Islet of Langerhans (tissue), 1 donor: ENCODE data around the gene MYO7B.

Source experiments
- FAIRE-seq: peaks from one replicate; lab custom pipeline; 2011; peaks lifted over from hg19 to GRCh38; lab: Jason Lieb, UNC

MYO7B gene

GRCh38 chr2:127610561-127610960 lies 75.1 kb downstream of the MYO7B start:
- no peak for FAIRE-seq

- FAIRE-seq: no peak
Measured at GRCh38 chr2:127611076-127611925, 75.8 kb downstream of the MYO7B start.

- no peak for FAIRE-seq
Measured at GRCh38 chr2:127612111-127612822, 76.8 kb downstream of the MYO7B start.

GRCh38 chr2:127614246-127614645 lies 78.8 kb downstream of the MYO7B start:
- no peak for FAIRE-seq

GRCh38 chr2:127614731-127615130 lies 79.2 kb downstream of the MYO7B start:
- FAIRE-seq: no peak

- FAIRE-seq: no peak
Measured at GRCh38 chr2:127615511-127616166, 80.2 kb downstream of the MYO7B start.

GRCh38 chr2:127618551-127619202 lies 83.2 kb downstream of the MYO7B start:
- no peak for FAIRE-seq

- no peak for FAIRE-seq
Measured at GRCh38 chr2:127619203-127619590, 83.7 kb downstream of the MYO7B start.

- no peak for FAIRE-seq
Measured at GRCh38 chr2:127619877-127620705, 84.6 kb downstream of the MYO7B start.

- no peak for FAIRE-seq
Measured at GRCh38 chr2:127620866-127621265, 85.4 kb downstream of the MYO7B start.

GRCh38 chr2:127621981-127622431 lies 86.5 kb downstream of the MYO7B start:
- FAIRE-seq: no peak

GRCh38 chr2:127622561-127623387 lies 87.3 kb downstream of the MYO7B start:
- FAIRE-seq: no peak

GRCh38 chr2:127623388-127624319 lies 88.2 kb downstream of the MYO7B start:
- no peak for FAIRE-seq

GRCh38 chr2:127624320-127624755 lies 88.9 kb downstream of the MYO7B start:
- no peak for FAIRE-seq

- FAIRE-seq: no peak
Measured at GRCh38 chr2:127624756-127625571, 89.5 kb downstream of the MYO7B start.

- FAIRE-seq: no peak
Measured at GRCh38 chr2:127625572-127625951, 90.1 kb downstream of the MYO7B start.

- no peak for FAIRE-seq
Measured at GRCh38 chr2:127626175-127626574, 90.7 kb downstream of the MYO7B start.

- FAIRE-seq: no peak
Measured at GRCh38 chr2:127626917-127627739, 91.6 kb downstream of the MYO7B start.
